SHP77 treated with DMSO at 0.1 percent for 48 hours (cell line): ENCODE measurements around the gene FXYD6.

Experiments used
- DNase-seq: peaks from one replicate; lab custom pipeline; 2025; lab: John Stamatoyannopoulos, UW

The FXYD6 gene

GRCh38 chr11:117910525-117910924 is 34.1 kb upstream of the FXYD6 start:
- DNase-seq = no peak

- DNase-seq = no peak
These were observed 33.3 kb upstream of the FXYD6 start for GRCh38 chr11:117909611-117910382.

GRCh38 chr11:117908959-117909610 is 32.6 kb upstream of the FXYD6 start:
- DNase-seq = no peak

GRCh38 chr11:117908109-117908895 is 31.8 kb upstream of the FXYD6 start:
- DNase-seq = no peak

DNA sequence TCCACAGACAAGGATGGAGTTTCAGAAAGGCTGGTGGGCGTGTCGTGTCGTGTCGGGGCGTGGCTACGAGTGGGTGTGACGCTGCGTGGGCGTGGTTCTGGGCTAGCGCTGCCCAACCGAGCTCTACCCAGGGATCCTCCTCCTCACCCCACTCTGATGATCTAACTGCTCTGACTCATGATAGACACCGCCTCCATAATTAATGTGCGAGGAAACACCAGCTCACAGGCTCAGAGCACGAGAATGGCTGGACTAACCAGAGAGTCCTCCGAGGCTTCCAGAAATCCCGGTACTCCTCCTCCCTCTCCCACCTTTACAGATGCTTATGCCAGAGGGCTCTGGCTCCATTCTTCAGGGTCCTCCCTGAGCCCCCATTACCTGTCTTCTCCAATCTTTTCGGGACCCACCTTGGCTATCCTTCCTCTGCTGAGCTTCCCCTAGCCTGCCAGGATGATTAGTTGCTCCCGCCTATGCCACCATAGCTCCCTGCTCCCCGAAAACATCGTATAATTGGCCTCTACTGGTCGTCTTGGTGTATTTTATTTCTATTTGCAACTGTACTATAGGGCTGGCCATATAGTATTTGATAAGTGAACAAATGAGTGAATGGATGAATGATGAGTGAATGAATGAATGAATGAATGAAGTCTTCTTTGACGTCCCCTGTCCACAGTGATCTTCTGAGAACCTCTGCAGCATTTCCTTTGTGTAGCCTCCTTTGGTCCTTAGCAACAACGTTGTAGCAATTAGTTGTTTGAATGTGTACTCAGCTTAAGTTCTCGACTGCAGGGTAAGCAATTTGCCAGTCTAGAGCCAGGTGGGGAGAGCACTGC is 31.0 kb upstream of the FXYD6 start:
- peak; percentile 61 for DNase-seq

DNA sequence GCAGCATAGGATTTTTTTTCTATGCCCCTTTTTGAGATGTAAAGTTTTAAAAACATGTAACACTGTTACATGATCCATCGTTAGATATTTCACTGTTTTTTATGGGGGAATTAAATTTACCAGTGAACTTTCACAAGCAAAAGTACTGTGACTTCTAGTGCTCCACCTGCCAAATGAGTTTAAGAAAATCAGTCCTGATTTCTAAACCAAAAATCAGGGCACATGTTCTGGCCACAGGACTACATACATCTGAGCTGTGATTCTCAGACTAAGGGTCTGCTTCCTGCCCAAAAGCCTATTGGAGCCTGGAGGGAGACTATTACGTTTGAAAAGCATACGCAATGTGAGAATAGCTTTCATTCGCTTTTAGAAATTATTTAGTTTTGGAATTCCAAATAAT is 30.3 kb upstream of the FXYD6 start:
- no peak for DNase-seq

- DNase-seq = no peak
These were observed 29.7 kb upstream of the FXYD6 start for GRCh38 chr11:117906126-117906525.

GRCh38 chr11:117905524-117905923 is 29.1 kb upstream of the FXYD6 start:
- DNase-seq = no peak

GRCh38 chr11:117903505-117904382 is 27.3 kb upstream of the FXYD6 start:
- DNase-seq = no peak

GRCh38 chr11:117902001-117902845 is 25.8 kb upstream of the FXYD6 start:
- no peak for DNase-seq

- no peak for DNase-seq
These were observed 25.1 kb upstream of the FXYD6 start for GRCh38 chr11:117901601-117902000.

GRCh38 chr11:117900720-117901440 is 24.4 kb upstream of the FXYD6 start:
- no peak for DNase-seq

DNA sequence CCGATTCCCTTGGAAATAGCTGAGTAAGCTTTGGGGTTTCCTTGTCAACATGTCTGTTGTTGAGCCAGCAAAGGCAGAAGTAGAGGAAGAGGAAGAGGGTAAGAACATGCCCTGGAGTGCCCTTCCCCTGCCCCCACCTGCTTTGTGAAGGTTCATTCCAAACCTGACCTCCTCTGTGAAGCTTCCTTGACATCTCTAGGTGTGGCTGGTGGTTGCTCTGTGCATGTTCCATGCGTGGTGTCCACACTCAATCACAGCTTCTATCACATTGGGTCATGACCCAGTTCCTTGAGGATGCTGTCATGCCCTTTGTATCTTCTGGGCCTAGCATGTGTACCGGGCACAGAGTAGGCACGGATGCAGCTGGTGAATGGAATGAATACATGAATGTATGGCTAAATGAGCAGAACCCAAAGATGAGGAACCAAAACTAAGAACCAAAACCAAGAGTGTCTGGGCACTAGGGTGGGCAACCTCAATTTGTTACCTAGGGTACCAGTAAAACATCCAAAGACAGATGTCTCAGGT is 23.7 kb upstream of the FXYD6 start:
- no peak for DNase-seq

GRCh38 chr11:117898059-117898458 is 21.6 kb upstream of the FXYD6 start:
- no peak for DNase-seq

- DNase-seq = no peak
These were observed 16.2 kb upstream of the FXYD6 start for GRCh38 chr11:117892651-117893050.

DNA sequence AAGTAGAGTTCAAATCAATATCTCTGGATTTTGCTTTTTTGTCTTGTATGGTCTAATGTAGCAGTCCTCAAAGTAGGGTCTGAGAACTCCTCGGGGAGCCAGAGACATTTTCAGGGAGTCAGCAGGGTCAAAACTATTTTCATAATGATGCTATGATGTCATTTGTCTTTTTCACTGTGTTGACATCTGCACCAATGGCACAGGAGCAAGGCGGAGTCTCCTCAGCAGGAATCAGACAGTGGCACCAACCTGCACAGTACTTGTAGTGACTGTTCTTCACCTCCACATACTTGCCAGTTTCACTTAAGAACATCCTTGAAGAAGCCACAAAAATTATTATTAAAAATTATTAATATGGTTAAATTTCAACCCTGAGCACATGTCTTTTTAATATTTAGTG is 14.9 kb upstream of the FXYD6 start:
- no peak for DNase-seq

GRCh38 chr11:117888139-117888566 is 11.7 kb upstream of the FXYD6 start:
- DNase-seq = no peak

GRCh38 chr11:117887431-117888138 is 11.1 kb upstream of the FXYD6 start:
- no peak for DNase-seq
